Fibroblast of lung (primary cell): ENCODE results near the gene MAD2L1BP. TPM values are rescaled to one million over a fixed set of nuclear protein-coding genes. Genes with fewer than 3 reads are reported as not detected.

ENCODE experiments used
- DNase-seq, 2 donors: peaks; one replicate each; pipeline versions ENCODE4 v3.0.0 to v3.0.0-alpha.2; 2010; ENCODE audit warnings: low read depth in 2 of 2
- H2AFZ ChIP-seq: 2 replicates; pipeline ENCODE4 v1.5.1; 2012; ENCODE audit warnings: low read length, control low read depth, inconsistent platforms
- H3K27ac ChIP-seq: 2 replicates; pipeline ENCODE4 v1.5.1; 2011; ENCODE audit warnings: low read length, control low read depth; ENCODE audit not compliant: insufficient read depth
- H3K27me3 ChIP-seq: 2 replicates; pipeline ENCODE4 v1.5.1; 2011; ENCODE audit warnings: mild to moderate bottlenecking, low read length; ENCODE audit not compliant: control insufficient read depth, insufficient read depth
- H3K36me3 ChIP-seq: 2 replicates; pipeline ENCODE4 v1.5.1; 2011; ENCODE audit warnings: low read length; ENCODE audit not compliant: control insufficient read depth, insufficient read depth
- H3K4me1 ChIP-seq: 2 replicates; pipeline ENCODE4 v1.5.1; 2011; ENCODE audit warnings: low read length; ENCODE audit not compliant: control insufficient read depth, insufficient read depth; ENCODE audit errors: extremely low read depth
- H3K4me2 ChIP-seq: 2 replicates; pipeline ENCODE4 v1.5.1; 2011; ENCODE audit warnings: low read length, control low read depth; ENCODE audit not compliant: insufficient read depth; ENCODE audit errors: extremely low read depth
- H3K4me3 ChIP-seq, 4 experiments: fragments of 200-600 bp in 1 of 4; sonication (generic) in 1 of 4; replicated peaks in 1 of 4; 2 replicates each; pipeline ENCODE4 v1.5.1; 2011 to 2016; ENCODE audit warnings: low read length in 4 of 4, low read depth in 3 of 4, mild to moderate bottlenecking in 3 of 4, control low read depth in 2 of 4, inconsistent platforms in 1 of 4, mixed read lengths in 1 of 4; ENCODE audit not compliant: insufficient read depth in 1 of 4; ENCODE audit errors: control extremely low read depth in 1 of 4
- H3K79me2 ChIP-seq: 2 replicates; pipeline ENCODE4 v1.5.1; 2012; ENCODE audit warnings: mild to moderate bottlenecking, low read length, inconsistent platforms; ENCODE audit not compliant: control insufficient read depth, insufficient read depth
- H3K9ac ChIP-seq: 2 replicates; pipeline ENCODE4 v1.5.1; 2011; ENCODE audit warnings: mild to moderate bottlenecking, low read length, control low read depth; ENCODE audit not compliant: insufficient read depth
- H3K9me3 ChIP-seq: 2 replicates; pipeline ENCODE4 v1.5.1; 2012; ENCODE audit warnings: low read depth, low read length; ENCODE audit not compliant: control insufficient read depth, insufficient read depth
- H4K20me1 ChIP-seq: 2 replicates; pipeline ENCODE4 v1.5.1; 2011; ENCODE audit warnings: low read length; ENCODE audit not compliant: control insufficient read depth, insufficient read depth; ENCODE audit errors: extremely low read depth
- EZH2 ChIP-seq: IDR thresholded peaks from 2 replicates; pipeline ENCODE4 v1.5.1; 2012; ENCODE audit warnings: low read length, control low read depth, mild to moderate bottlenecking; ENCODE audit errors: missing control alignments
- polyA plus RNA-seq, 2 donors: library from polyadenylated mRNA; depleted of rRNA in 1 of 2; stranded (reverse) in 1 of 2; unstranded in 1 of 2; fragments of >200 nt; gene quantifications; 2 replicates each; pipeline ENCODE4 v1.2.1, GENCODE V29; 2011 to 2012; ENCODE audit warnings: missing spikeins in 1 of 2
- total RNA-seq: library from RNA; depleted of rRNA; stranded (reverse); fragments of >200 nt; gene quantifications from 2 replicates; pipeline ENCODE4 v1.2.1, GENCODE V29; 2014
- TF ChIP-seq, protein P1 (sequence below), 2 donors: IDR thresholded peaks in 1 of 2; conservative IDR thresholded peaks in 1 of 2; 1 replicate in 1 of 2; 2 replicates in 1 of 2; pipeline ENCODE4 v1.5.1; 2011 to 2012; ENCODE audit warnings: low read length in 2 of 2, control low read depth in 1 of 2, inconsistent platforms in 1 of 2, low read depth in 1 of 2, mild to moderate bottlenecking in 1 of 2

The MAD2L1BP gene
- total and polyA plus RNA-seq, 2 donors (not counting 1 experiment from before 2014, with no cell fraction given), result 19.2 to 34.5 TPM

DNA sequence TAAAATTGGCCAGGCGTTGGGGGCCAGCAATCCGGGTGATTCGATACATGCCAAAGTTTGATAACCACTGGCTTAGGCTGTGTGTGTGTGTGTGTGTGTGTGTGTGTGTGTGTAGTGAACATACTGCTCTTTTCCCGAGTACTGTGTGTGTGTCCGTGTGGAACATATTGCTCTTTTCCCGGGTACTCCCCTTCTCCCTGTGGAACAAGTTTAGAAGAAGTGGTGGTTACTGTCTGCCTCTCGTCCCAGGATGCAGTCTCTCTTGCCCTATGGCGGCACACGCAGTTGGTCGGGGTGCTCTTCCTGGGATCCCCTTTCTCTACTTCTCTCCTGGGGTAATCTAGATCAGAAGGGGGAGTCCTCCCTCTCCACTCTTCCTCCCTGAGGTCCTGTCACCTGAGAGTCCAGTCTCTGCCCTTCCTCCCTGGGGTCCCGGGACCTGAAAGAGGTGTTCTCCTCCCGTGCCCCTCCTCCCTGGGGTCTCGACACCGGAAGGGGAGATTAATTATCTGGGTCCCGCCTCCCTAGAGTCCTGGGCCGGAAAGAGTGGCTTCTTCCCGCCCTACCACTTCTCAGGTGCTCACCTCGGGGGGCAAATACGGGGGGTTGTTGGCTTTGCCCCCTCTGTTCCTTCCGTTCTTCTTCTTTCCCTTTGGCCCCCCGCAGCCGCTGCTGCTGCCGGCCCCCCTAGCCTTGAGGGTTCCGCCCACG lies 7.1 kb upstream of the MAD2L1BP start:
- H2AFZ ChIP-seq, result no peak overlapping the region
- H4K20me1 ChIP-seq, result no peaks in the 10 kb centered on the region
- H3K79me2 ChIP-seq, result peaks cover 29% of the 10 kb centered on the region
- peak overlapping the region; percentile 87 for H3K9ac ChIP-seq
- H3K36me3 ChIP-seq, result peaks cover 22% of the 10 kb centered on the region
- H3K4me3 ChIP-seq, result peak overlapping the region; percentile 80 to 99 (median 86)
- H3K4me1 ChIP-seq, result peaks cover 14% of the 10 kb centered on the region
- H3K27ac ChIP-seq, result peak overlapping the region; percentile 92
- peak; percentile 34 to 50 for DNase-seq
- TF ChIP-seq, protein P1, sequence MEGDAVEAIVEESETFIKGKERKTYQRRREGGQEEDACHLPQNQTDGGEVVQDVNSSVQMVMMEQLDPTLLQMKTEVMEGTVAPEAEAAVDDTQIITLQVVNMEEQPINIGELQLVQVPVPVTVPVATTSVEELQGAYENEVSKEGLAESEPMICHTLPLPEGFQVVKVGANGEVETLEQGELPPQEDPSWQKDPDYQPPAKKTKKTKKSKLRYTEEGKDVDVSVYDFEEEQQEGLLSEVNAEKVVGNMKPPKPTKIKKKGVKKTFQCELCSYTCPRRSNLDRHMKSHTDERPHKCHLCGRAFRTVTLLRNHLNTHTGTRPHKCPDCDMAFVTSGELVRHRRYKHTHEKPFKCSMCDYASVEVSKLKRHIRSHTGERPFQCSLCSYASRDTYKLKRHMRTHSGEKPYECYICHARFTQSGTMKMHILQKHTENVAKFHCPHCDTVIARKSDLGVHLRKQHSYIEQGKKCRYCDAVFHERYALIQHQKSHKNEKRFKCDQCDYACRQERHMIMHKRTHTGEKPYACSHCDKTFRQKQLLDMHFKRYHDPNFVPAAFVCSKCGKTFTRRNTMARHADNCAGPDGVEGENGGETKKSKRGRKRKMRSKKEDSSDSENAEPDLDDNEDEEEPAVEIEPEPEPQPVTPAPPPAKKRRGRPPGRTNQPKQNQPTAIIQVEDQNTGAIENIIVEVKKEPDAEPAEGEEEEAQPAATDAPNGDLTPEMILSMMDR (conservative IDR thresholded peaks at IDR 0.05 in 1 of 2, IDR thresholded peaks at IDR 0.05 in 1 of 2; ENCODE audit: low read depth in 1 of 2, low read length in 2 of 2), result no peak
- TF ChIP-seq EZH2, result no peak
- H3K9me3 ChIP-seq, result no peaks in the 10 kb centered on the region
- H3K4me2 ChIP-seq, result peak overlapping the region; percentile 90
- no peaks in the 10 kb centered on the region for H3K27me3 ChIP-seq

DNA sequence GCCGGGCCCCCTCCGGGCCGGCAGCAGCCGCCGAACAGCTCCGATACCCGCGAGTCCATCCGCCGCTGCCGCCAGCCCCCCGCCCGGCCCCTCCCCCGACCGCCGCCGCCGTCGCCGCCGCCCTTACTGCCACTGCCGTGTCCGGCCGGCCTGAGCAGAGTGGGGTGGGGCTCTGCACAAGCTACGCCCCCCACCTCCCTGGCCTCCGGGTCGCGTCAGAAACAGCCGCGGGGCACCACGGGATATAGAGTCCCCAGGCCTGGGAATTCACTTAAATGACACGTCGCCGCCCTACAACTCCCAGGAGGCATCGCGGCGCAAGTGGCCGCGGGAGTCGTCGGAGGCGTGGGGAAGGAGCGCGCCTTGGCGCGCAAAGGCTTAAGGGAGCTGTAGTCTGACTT lies 6.5 kb upstream of the MAD2L1BP start, which contains the start of gene GTPBP2:
GTPBP2 (minus strand) TSS at position 161 of the 401 bp plus-strand sequence; CDS start at position 59, 102 bp downstream.
- no peaks in the 10 kb centered on the region for H3K27me3 ChIP-seq
- peaks cover 29% of the 10 kb centered on the region for H3K79me2 ChIP-seq
- DNase-seq, result peak; percentile 99
- H3K4me1 ChIP-seq, result peaks cover 14% of the 10 kb centered on the region
- peak within 1 kb of the TSS; percentile 96 for H3K4me2 ChIP-seq
- peak within 1 kb of the TSS; percentile 87 for H3K9ac ChIP-seq
- peak within 1 kb of the TSS; percentile 58 for H2AFZ ChIP-seq
- peak within 1 kb of the TSS; percentile 80 to 99 (median 86) for H3K4me3 ChIP-seq
- TF ChIP-seq EZH2, result no peak
- TF ChIP-seq, protein P1 (conservative IDR thresholded peaks at IDR 0.05 in 1 of 2, IDR thresholded peaks at IDR 0.05 in 1 of 2; ENCODE audit: low read depth in 1 of 2, low read length in 2 of 2), result no peak
- H3K36me3 ChIP-seq, result peaks cover 17% of the 10 kb centered on the region
- H3K9me3 ChIP-seq, result no peaks in the 10 kb centered on the region
- no peaks in the 10 kb centered on the region for H4K20me1 ChIP-seq
- peak within 1 kb of the TSS; percentile 92 for H3K27ac ChIP-seq

DNA sequence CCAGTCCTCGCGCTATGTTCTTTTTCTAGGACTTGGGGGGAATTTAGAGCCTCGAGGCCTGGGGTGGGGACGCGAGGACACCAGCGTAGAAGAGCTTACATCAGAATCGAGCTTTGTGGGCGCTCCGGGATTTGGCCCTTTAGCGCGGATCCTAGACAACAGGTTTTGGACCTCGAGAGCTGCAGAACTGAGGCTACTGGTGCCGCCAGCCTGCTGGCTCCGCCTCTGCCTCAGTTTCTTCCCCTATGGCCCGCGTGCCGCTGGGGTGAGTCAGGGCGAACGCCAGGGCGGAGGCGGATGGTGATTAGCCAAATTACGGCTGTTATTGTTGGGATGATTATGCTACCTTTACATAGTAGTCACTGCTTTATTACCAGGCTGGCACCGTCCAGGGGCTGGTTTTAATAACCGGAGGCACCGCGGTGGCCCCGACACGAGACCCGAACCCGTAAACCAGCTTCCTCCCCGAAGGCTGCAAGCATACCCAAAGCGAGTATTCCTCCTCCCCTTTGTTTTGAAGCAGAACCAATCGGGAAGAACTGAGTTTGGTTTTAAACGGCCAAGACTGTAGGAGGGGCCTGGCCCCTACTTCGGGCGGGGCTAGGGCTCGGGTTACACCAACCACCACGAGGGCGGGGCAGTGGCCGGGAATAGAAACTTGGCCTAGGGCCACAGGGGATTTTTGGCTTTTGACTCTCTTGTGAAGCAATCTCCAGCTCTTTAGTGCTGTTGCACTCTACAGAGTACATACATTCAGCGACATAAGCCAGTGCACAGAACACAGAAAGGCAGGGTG lies 5.9 kb upstream of the MAD2L1BP start:
- peak overlapping the region; percentile 63 for H3K9ac ChIP-seq
- peak overlapping the region; percentile 88 for H3K27ac ChIP-seq
- H3K9me3 ChIP-seq, result no peaks in the 10 kb centered on the region
- peaks cover 12% of the 10 kb centered on the region for H3K36me3 ChIP-seq
- DNase-seq, result peak; percentile 97 to 99
- H3K79me2 ChIP-seq, result peaks cover 29% of the 10 kb centered on the region
- peak overlapping the region; percentile 96 for H3K4me2 ChIP-seq
- H2AFZ ChIP-seq, result peak overlapping the region; percentile 58
- H3K4me1 ChIP-seq, result peaks cover 14% of the 10 kb centered on the region
- TF ChIP-seq, protein P1 (conservative IDR thresholded peaks at IDR 0.05 in 1 of 2, IDR thresholded peaks at IDR 0.05 in 1 of 2; ENCODE audit: low read depth in 1 of 2, low read length in 2 of 2), result no peak
- no peak for TF ChIP-seq EZH2
- H3K27me3 ChIP-seq, result no peaks in the 10 kb centered on the region
- peak overlapping the region; percentile 64 to 99 (median 78) for H3K4me3 ChIP-seq
- no peaks in the 10 kb centered on the region for H4K20me1 ChIP-seq
